CD4-positive, alpha-beta memory T cell (primary cell): ENCODE measurements around the gene RIC8B. TPM values are rescaled to one million over a fixed set of nuclear protein-coding genes. Genes with fewer than 3 reads are reported as not detected.
A peak's percentile ranks its signal among the peaks of the same experiment; 100 is the strongest.

ENCODE experiments used
- CTCF ChIA-PET: fragments of 350-600 bp; sonication (Branson Sonifier 250); formaldehyde crosslinking; loops from one replicate; lab custom pipeline; 2021; ENCODE audit warnings: inconsistent platforms; ENCODE audit not compliant: partially characterized antibody; lab: Charles Lee
- POLR2A ChIA-PET: fragments of 350-600 bp; sonication (Branson Sonifier 250); formaldehyde crosslinking; loops from one replicate; lab custom pipeline; 2021; ENCODE audit not compliant: partially characterized antibody; lab: Charles Lee
- DNase-seq, 5 donors: peaks; one replicate each; pipeline versions ENCODE4 v3.0.0 to v3.0.0-alpha.2; 2020 to 2022; ENCODE audit warnings: mixed read lengths in 1 of 5
- H3K27ac ChIP-seq: one replicate; pipeline ENCODE4 v1.7.0; 2013; ENCODE audit warnings: low read depth, low read length
- H3K27me3 ChIP-seq: 2 replicates; pipeline ENCODE4 v1.7.0; 2013; ENCODE audit warnings: mild to moderate bottlenecking, low read length, moderate library complexity; ENCODE audit not compliant: insufficient read depth
- H3K36me3 ChIP-seq: 2 replicates; pipeline ENCODE4 v1.7.0; 2013; ENCODE audit warnings: mild to moderate bottlenecking, low read length, moderate library complexity; ENCODE audit not compliant: insufficient read depth
- H3K4me1 ChIP-seq: 2 replicates; pipeline ENCODE4 v1.7.0; 2013; ENCODE audit warnings: mild to moderate bottlenecking, low read length, moderate library complexity; ENCODE audit not compliant: insufficient read depth
- H3K4me3 ChIP-seq, 2 donors: one replicate each; pipeline ENCODE4 v1.7.0; 2013; ENCODE audit warnings: low read length in 2 of 2, mild to moderate bottlenecking in 1 of 2
- H3K9me3 ChIP-seq, 2 donors: one replicate each; pipeline ENCODE4 v1.7.0; 2013; ENCODE audit warnings: low read length in 2 of 2, control low read depth in 1 of 2; ENCODE audit not compliant: control insufficient read depth in 1 of 2
- H3K27ac Mint-ChIP-seq, 7 donors: one replicate each; pipeline ENCODE4 v1.8.0; 2020 to 2021; ENCODE audit warnings: mixed read lengths in 7 of 7, mild to moderate bottlenecking in 6 of 7, inconsistent platforms in 3 of 7, moderate library complexity in 3 of 7
- H3K27me3 Mint-ChIP-seq, 2 donors: one replicate each; pipeline ENCODE4 v1.8.0; 2020 to 2021; ENCODE audit warnings: mixed read lengths in 2 of 2
- H3K36me3 Mint-ChIP-seq, 2 donors: one replicate each; pipeline ENCODE4 v1.8.0; 2020 to 2021; ENCODE audit warnings: mixed read lengths in 2 of 2, inconsistent platforms in 1 of 2, mild to moderate bottlenecking in 1 of 2
- H3K4me1 Mint-ChIP-seq, 4 donors: one replicate each; pipeline ENCODE4 v1.8.0; 2020 to 2021; ENCODE audit warnings: mixed read lengths in 4 of 4, mild to moderate bottlenecking in 1 of 4
- H3K4me3 Mint-ChIP-seq, 8 donors: one replicate each; pipeline ENCODE4 v1.8.0; 2020 to 2021; ENCODE audit warnings: mixed read lengths in 8 of 8, mild to moderate bottlenecking in 7 of 8, moderate library complexity in 6 of 8, inconsistent platforms in 3 of 8
- H3K9me3 Mint-ChIP-seq, 8 donors: one replicate each; pipeline ENCODE4 v1.8.0; 2020 to 2021; ENCODE audit warnings: mixed read lengths in 8 of 8, mild to moderate bottlenecking in 5 of 8, inconsistent platforms in 3 of 8, moderate library complexity in 1 of 8
- intact Hi-C: fragments of 100-400 bp; cut with micrococcal nuclease; formaldehyde crosslinking; loops from one replicate; pipeline ENCODE4 v1.15.1; 2023
- polyA plus RNA-seq, 2 donors: library from polyadenylated mRNA; unstranded; fragments of 300-500 nt; fragmentation: Illumina TruSeq; gene quantifications; one replicate each; pipeline ENCODE4 v1.2.3, GENCODE V29; 2021
- total RNA-seq, 2 experiments: library from RNA; stranded (reverse); gene quantifications; one replicate each; pipeline ENCODE4 v1.2.3, GENCODE V29; 2021

The RIC8B gene
- total and polyA plus RNA-seq, 4 experiments from 2014 or later: 8.4 to 25.0 (median 16.6) TPM

GRCh38 chr12:106790020-106790419, 15.5 kb downstream of the RIC8B start:
- no peaks in the 10 kb centered on the region for H3K27me3 Mint-ChIP-seq
- CTCF ChIA-PET: interaction anchor here (1.3 kb wide), 1 partner anchor 9 kb away, joined by 3 read pairs; no protein-coding TSS in a partner anchor
- Histone ChIP-seq H3K4me3 (no peak overlapping the region), H3K36me3 (peaks cover 7% of the 10 kb centered on the region), H3K9me3 (no peaks in the 10 kb centered on the region), H3K27ac (no peak overlapping the region), H3K27me3 (no peaks in the 10 kb centered on the region), H3K4me1 (no peaks in the 10 kb centered on the region)
- H3K9me3 Mint-ChIP-seq: no peaks in the 10 kb centered on the region
- intact Hi-C loops: no loop called here
- POLR2A ChIA-PET: no interaction called here
- peaks cover 54 to 65% of the 10 kb centered on the region in 2 donors for H3K36me3 Mint-ChIP-seq
- DNase-seq: no peak
- peaks cover 0 to 15% (median 8%) of the 10 kb centered on the region in 4 donors for H3K4me1 Mint-ChIP-seq
- H3K4me3 Mint-ChIP-seq: no peak overlapping the region
- H3K27ac Mint-ChIP-seq: no peak overlapping the region

DNA sequence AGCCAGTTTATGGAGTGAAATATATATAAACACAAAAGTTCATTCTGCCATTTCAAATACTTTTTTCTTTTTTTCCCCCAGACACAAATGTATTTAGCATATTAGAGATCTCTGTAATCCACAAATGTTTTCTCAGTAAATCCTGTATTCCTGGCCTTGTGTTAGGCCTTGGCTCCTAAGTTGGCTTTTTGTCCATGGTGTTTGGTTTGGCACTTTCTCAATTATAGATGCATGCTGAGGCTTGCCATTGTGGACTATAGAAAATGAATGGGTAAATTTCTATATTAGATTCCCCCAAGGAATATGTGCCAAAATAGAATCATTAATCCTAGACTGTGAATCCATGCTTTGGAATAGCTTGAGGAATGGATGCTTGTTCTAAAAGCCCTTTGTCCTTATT, 17.0 kb downstream of the RIC8B start:
- Histone ChIP-seq H3K36me3 (peaks cover 6% of the 10 kb centered on the region), H3K4me1 (no peaks in the 10 kb centered on the region), H3K27ac (no peak overlapping the region), H3K27me3 (no peaks in the 10 kb centered on the region), H3K4me3 (no peak overlapping the region), H3K9me3 (no peaks in the 10 kb centered on the region)
- ChIA-PET POLR2A (no interaction called here), CTCF (no interaction called here)
- H3K36me3 Mint-ChIP-seq: peaks cover 47 to 58% of the 10 kb centered on the region in 2 donors
- H3K4me1 Mint-ChIP-seq: peaks cover 0 to 12% (median 7%) of the 10 kb centered on the region in 4 donors
- H3K27me3 Mint-ChIP-seq: no peaks in the 10 kb centered on the region
- DNase-seq: no peak
- no peaks in the 10 kb centered on the region for H3K9me3 Mint-ChIP-seq
- intact Hi-C loops: no loop called here
- H3K4me3 Mint-ChIP-seq: no peak overlapping the region
- H3K27ac Mint-ChIP-seq: no peak overlapping the region

- Histone ChIP-seq H3K4me3 (no peak overlapping the region), H3K4me1 (no peaks in the 10 kb centered on the region), H3K27me3 (no peaks in the 10 kb centered on the region), H3K9me3 (no peaks in the 10 kb centered on the region), H3K27ac (no peak overlapping the region), H3K36me3 (peaks cover 6% of the 10 kb centered on the region)
- no peak for DNase-seq
- POLR2A ChIA-PET: no interaction called here
- H3K4me3 Mint-ChIP-seq: no peak overlapping the region
- no peaks in the 10 kb centered on the region for H3K9me3 Mint-ChIP-seq
- intact Hi-C loops: no loop called here
- CTCF ChIA-PET: no interaction called here
- peaks cover 39 to 46% of the 10 kb centered on the region in 2 donors for H3K36me3 Mint-ChIP-seq
- H3K27me3 Mint-ChIP-seq: no peaks in the 10 kb centered on the region
- peaks cover 0 to 7% (median 6%) of the 10 kb centered on the region in 4 donors for H3K4me1 Mint-ChIP-seq
- no peak overlapping the region for H3K27ac Mint-ChIP-seq
Measured at GRCh38 chr12:106794369-106794768, 19.9 kb downstream of the RIC8B start.

DNA sequence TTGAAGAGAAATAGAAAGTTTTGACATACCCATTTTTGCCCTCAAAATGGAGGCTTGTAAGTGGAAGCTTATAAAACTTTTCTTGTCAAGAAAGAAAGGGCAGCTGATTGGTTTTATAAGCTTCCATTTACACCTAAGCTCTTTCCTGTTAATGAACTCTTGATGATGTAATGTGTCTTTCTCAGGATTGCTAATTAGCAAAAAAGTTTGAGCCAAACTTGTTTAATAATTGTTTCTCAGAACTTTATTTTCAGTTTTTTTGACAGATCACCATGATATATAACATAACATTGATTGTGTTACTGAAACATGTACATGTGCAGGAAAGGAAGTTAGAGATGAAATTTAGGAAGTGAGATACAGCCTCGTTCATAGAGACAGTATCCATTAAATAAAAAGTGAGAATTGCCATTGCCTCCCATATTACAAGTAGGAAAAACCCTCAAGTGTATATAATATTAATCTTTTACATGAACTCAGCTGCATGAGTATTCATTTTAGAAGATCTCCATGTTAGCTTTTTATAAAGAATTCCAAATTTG, 26.8 kb downstream of the RIC8B start:
- Histone ChIP-seq H3K9me3 (no peaks in the 10 kb centered on the region), H3K4me1 (no peaks in the 10 kb centered on the region), H3K27me3 (no peaks in the 10 kb centered on the region), H3K27ac (no peak overlapping the region), H3K36me3 (no peaks in the 10 kb centered on the region), H3K4me3 (no peak overlapping the region)
- POLR2A ChIA-PET: interaction anchor here (0.7 to 1.1 kb wide), 3 partner anchors 26 to 75 kb away, joined by 3 to 4 read pairs (median 3); partner anchors contain the start of gene RIC8B
- H3K9me3 Mint-ChIP-seq: no peaks in the 10 kb centered on the region
- no peaks in the 10 kb centered on the region for H3K27me3 Mint-ChIP-seq
- peaks cover 0 to 8% (median 5%) of the 10 kb centered on the region in 4 donors for H3K4me1 Mint-ChIP-seq
- peaks cover 29 to 31% of the 10 kb centered on the region in 2 donors for H3K36me3 Mint-ChIP-seq
- peak overlapping the region in 1 of 7 donors; percentile 39 for H3K27ac Mint-ChIP-seq
- intact Hi-C loops: no loop called here
- no peak overlapping the region for H3K4me3 Mint-ChIP-seq
- CTCF ChIA-PET: no interaction called here
- DNase-seq: no peak

GRCh38 chr12:106801830-106802533, 27.5 kb downstream of the RIC8B start:
- no peaks in the 10 kb centered on the region for H3K27me3 Mint-ChIP-seq
- intact Hi-C loops: no loop called here
- Histone ChIP-seq H3K9me3 (no peaks in the 10 kb centered on the region), H3K27me3 (no peaks in the 10 kb centered on the region), H3K4me3 (no peak overlapping the region), H3K27ac (no peak overlapping the region), H3K4me1 (no peaks in the 10 kb centered on the region), H3K36me3 (no peaks in the 10 kb centered on the region)
- no peaks in the 10 kb centered on the region for H3K9me3 Mint-ChIP-seq
- DNase-seq: no peak
- ChIA-PET CTCF (no interaction called here), POLR2A (interaction anchor here (0.7 to 1.1 kb wide), 2 partner anchors 54 to 75 kb away, joined by 3 to 4 read pairs; no protein-coding TSS in a partner anchor)
- H3K27ac Mint-ChIP-seq: no peak overlapping the region
- H3K4me1 Mint-ChIP-seq: peaks cover 0 to 8% (median 5%) of the 10 kb centered on the region in 4 donors
- H3K36me3 Mint-ChIP-seq: peaks cover 34% of the 10 kb centered on the region in 2 donors
- no peak overlapping the region for H3K4me3 Mint-ChIP-seq

DNA sequence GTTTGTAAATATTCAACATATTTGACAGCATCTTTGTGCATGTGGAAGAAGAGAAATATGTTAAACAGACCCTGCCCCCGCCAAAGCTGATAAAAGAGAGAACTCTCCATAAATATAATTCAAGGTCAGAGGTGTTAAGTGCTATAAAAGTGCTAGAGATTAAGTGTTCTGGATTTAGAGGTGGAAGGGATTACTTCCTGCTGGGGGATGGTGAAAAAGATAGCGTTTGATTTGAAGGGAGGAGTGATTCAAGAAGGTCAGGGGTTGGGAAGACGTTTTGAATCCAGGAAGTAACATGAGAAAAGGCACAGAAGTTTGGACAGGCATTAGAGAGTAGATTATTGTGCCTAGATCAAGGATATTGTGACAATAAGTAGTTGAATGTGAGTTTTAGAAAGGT, 30.2 kb downstream of the RIC8B start:
- H3K27ac ChIP-seq: no peak overlapping the region
- CTCF ChIA-PET: no interaction called here
- Mint-ChIP-seq H3K4me1 (peaks cover 0 to 7% (median 3%) of the 10 kb centered on the region in 4 donors), H3K27ac (peak overlapping the region in 4 of 7 donors; percentile 10 to 79 (median 36)), H3K27me3 (no peaks in the 10 kb centered on the region), H3K9me3 (no peaks in the 10 kb centered on the region), H3K4me3 (no peak overlapping the region), H3K36me3 (peaks cover 25 to 27% of the 10 kb centered on the region in 2 donors)
- H3K27me3 ChIP-seq: no peaks in the 10 kb centered on the region
- H3K4me3 ChIP-seq: no peak overlapping the region
- no peaks in the 10 kb centered on the region for H3K4me1 ChIP-seq
- intact Hi-C loops: no loop called here
- H3K36me3 ChIP-seq: no peaks in the 10 kb centered on the region
- DNase-seq: no peak
- POLR2A ChIA-PET: no interaction called here
- no peaks in the 10 kb centered on the region for H3K9me3 ChIP-seq

- Mint-ChIP-seq H3K36me3 (peaks cover 21 to 32% of the 10 kb centered on the region in 2 donors), H3K9me3 (no peaks in the 10 kb centered on the region), H3K4me1 (peaks cover 0 to 5% (median 3%) of the 10 kb centered on the region in 4 donors), H3K27me3 (no peaks in the 10 kb centered on the region), H3K4me3 (no peak overlapping the region), H3K27ac (no peak overlapping the region)
- intact Hi-C loops: no loop called here
- H3K9me3 ChIP-seq: no peaks in the 10 kb centered on the region
- no peaks in the 10 kb centered on the region for H3K4me1 ChIP-seq
- ChIA-PET POLR2A (no interaction called here), CTCF (no interaction called here)
- no peaks in the 10 kb centered on the region for H3K27me3 ChIP-seq
- no peak for DNase-seq
- H3K27ac ChIP-seq: no peak overlapping the region
- H3K36me3 ChIP-seq: peaks cover 14% of the 10 kb centered on the region
- no peak overlapping the region for H3K4me3 ChIP-seq
Measured at GRCh38 chr12:106814714-106815113, 40.2 kb downstream of the RIC8B start.
